ENCODE measurements around the gene PPP1R13L. TPM values are rescaled to one million over a fixed set of nuclear protein-coding genes. Genes with fewer than 3 reads are reported as not detected.
"Not testable (repeated sequence)": the region's sequence is repeated elsewhere in the genome, so short reads cannot be mapped to it uniquely, and the experiment has no call there.

Gene PPP1R13L
- total RNA-seq, 1 donor from 2014 or later = 17.6 TPM

DNA sequence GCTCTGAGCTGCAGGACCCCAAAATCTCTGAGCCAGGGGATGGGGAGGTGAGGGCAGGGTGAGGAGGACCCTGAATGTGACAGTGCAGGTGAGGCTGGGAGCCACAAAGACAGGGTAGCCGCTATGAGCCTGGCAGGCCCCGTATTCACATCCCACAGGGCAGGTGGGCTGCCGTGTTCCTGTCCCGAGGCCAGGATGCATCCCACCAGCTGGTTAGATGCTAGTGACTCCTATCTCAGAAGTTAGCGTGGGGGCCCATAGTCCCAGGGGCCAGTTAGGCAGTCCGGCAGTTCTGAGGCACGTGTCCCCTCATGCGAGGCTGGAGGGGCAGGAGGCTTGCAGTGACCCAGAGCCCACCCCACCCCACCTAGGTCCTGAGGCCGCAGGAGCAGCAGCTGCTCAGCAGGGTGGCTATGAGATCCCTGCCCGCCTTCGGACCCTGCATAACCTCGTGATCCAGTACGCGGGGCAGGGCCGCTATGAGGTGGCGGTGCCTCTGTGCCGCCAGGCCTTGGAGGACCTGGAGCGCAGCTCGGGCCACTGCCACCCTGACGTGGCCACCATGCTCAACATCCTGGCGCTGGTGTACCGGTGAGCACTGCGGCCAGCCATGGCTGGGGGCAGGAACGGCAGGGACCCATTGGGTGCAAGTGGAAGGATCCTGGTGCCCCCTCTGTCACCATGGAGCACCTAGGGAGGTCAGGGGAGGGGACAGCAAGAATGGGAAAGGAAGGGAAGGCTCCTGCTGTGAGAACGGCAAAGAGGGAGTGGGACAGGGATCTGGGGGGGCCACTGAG lies 57.1 kb downstream of the PPP1R13L start:
- no peak for DNase-seq (ENCODE audit: low spot score)

GRCh38 chr19:45346449-45346848 lies 58.4 kb downstream of the PPP1R13L start:
- no peak for DNase-seq (ENCODE audit: low spot score)

- DNase-seq (ENCODE audit: low spot score) = no peak
Measured at GRCh38 chr19:45345506-45345860, 59.4 kb downstream of the PPP1R13L start.

- DNase-seq (ENCODE audit: low spot score) = no peak
Measured at GRCh38 chr19:45344621-45345505, 60.0 kb downstream of the PPP1R13L start.

DNA sequence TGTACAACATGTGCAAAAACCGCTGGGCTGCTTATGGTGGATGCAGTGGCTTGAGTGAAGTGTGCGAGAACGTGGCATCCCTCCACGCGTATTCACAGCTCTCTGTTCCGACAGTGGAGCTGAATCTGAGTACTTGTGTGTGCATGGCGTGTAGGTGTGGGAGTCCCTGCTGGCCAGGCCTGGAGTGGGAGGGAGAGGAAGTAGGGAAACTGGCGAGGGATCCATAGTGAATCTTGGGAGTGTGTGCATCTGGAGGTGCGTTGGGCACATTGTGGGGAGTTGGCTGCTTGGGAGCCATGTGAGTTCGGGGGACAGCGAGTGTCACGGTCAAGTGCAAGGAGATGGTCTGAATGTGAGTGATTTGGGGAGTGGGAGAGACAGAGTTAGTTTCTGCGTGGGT lies 62.0 kb downstream of the PPP1R13L start:
- DNase-seq (ENCODE audit: low spot score) = no peak

DNA sequence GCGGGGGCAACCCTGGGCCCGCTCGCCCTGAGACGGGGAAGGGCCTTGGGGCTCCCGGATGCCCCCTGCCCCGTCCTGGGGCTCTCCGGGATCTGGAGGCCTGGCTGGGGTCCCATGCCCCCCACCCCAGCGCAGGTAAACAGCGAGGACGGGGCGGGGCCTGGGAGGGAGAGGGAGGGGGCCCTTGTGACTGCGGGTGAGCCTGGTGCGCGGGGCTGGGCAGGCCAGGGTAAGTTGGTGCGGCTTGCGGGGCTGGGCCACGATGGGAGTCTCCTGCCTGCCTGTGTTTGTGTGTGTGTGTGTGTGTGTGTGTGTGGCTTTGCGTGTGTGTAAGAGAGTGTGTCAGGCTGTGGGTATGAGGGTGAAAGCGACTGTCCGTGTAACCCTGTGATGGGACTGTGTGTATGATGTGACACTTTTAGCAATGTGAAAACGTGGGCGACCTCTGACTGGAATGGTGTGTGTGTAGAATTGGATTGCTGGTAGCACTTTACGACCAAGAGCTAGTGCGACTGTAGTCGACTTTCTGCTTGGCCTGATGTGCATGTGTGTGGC lies 63.9 kb downstream of the PPP1R13L start:
- DNase-seq (ENCODE audit: low spot score) = no peak

DNA sequence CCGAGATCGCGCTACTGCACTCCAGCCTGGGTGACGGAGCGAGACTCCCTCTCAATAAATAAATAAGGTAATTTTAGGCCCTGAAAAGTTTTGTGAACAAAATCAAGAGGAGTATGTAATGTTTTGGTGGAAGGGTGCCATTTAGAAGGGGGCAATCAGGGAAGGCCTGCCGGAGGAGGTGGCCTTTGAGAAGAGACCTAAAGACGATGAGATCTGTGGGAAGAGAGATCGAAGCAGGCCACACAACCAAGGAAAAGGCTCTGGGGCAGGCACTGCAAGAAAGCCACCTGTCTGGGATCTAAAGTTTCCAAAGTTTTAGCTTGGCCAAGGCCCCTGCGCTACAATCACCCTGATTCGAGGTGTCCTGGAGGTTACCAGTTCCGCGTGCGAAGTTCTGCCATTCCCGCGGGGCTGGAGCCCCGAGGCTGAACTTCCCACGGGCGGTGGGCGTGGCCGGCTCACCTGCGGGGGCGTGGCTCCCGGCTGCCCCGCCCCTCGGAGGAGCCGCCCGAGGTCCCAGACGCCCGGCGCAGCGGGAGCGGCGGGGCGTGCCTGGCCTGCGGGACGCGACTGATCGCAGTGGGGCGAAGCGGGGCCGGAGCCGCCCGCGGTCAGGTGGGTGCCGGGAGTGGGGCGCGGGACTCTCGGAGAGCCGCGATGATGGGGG lies 64.5 kb downstream of the PPP1R13L start, which contains the start of gene KLC3:
TSS of gene KLC3 (plus strand) at position 519 of the 667 bp plus-strand sequence. CDS start 4,792 bp downstream, outside the sequence.
- DNase-seq (ENCODE audit: low spot score) = no peak

- DNase-seq (ENCODE audit: low spot score) = no peak
Measured at GRCh38 chr19:45339629-45340028, 65.2 kb downstream of the PPP1R13L start.

- DNase-seq (ENCODE audit: low spot score) = no peak
Measured at GRCh38 chr19:45336696-45337251, 68.1 kb downstream of the PPP1R13L start.

GRCh38 chr19:45334881-45335280 lies 70.0 kb downstream of the PPP1R13L start:
- not testable (repeated sequence) for DNase-seq (ENCODE audit: low spot score)

DNA sequence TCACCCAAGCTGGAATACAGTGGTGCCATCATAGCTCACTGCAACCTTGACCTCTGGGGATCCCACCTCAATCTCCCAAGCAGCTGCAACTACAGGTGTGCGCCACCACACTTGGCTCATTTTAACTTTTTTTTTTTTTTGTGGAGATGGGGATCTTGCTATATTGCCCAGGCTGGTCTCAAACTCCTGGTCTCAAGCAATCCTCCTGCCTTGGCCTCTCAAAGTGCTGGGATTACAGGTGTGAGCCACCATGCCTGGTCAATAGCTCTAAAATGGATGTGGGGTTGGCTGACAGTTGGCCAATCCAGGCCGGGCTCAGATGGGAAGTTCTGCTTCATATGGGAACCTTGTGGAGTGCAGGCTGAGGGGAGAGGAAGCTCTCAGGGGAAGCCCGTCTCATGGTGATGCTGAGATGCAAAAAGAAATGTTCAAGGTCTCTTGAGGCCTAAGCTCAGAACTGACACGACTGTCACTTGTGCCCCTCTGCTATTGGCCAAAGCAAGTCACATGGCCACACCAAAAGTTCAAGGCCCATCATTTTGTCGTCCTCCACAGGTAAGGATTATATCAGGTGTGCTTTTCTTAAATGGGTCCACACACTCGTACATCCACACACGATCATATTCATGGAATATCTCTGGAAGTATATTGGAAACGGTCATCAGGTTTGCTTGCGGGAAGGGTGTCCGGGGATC lies 71.1 kb downstream of the PPP1R13L start:
- DNase-seq (ENCODE audit: low spot score) = no peak

DNA sequence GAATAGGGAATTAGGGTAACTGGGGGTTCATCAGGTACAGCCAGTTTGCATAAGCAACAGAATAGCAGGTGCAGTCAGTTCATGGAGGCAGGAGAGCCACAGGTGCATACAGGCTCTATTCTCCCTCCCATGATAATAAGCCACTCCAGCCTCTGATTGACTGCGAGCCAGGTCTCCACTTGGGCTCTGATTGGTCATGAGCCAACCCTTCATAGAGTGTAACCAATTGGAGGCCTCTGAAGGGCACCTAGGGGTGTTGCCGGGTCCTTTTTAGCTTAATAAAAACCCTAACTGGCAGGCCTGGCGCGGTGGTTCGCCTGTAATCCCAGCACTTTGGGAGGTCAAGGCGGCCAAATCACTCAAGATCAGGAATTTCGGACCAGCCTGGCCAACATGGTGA lies 73.5 kb downstream of the PPP1R13L start:
- no peak for DNase-seq (ENCODE audit: low spot score)

Small RNA genes within 50 kb of the gene (microRNA-seq; reads per million reads assigned to microRNA genes)
- gene MIR6088 (ENCODE audit: borderline number of aligned reads) = not detected

Other genes with a start within 250 kb of the PPP1R13L start
- gene NKPD1, start 244.1 kb downstream of the PPP1R13L start, total RNA-seq = not detected
- gene TRAPPC6A, start 226.8 kb downstream of the PPP1R13L start, total RNA-seq = 12.3 TPM
- gene BLOC1S3, start 226.3 kb downstream of the PPP1R13L start, total RNA-seq = 8.4 TPM
- 4.8 TPM for gene EXOC3L2, start 159.7 kb downstream of the PPP1R13L start, total RNA-seq
- 25.9 TPM for gene MARK4, start 153.8 kb downstream of the PPP1R13L start, total RNA-seq
- gene CKM, start 82.2 kb downstream of the PPP1R13L start, total RNA-seq = not detected
- not detected for gene KLC3, start 64.3 kb downstream of the PPP1R13L start, total RNA-seq
- gene ERCC2, start 34.5 kb downstream of the PPP1R13L start, total RNA-seq = 12.3 TPM
- gene POLR1G, start 1.6 kb upstream of the PPP1R13L start, total RNA-seq = 6.7 TPM
- 82.3 TPM for gene ERCC1, start 18.8 kb upstream of the PPP1R13L start, total RNA-seq
- gene FOSB, start 62.9 kb upstream of the PPP1R13L start, total RNA-seq = 907 TPM
- 8.3 TPM for gene RTN2, start 92.0 kb upstream of the PPP1R13L start, total RNA-seq
- gene PPM1N, start 93.4 kb upstream of the PPP1R13L start, total RNA-seq = 1.1 TPM
- gene VASP, start 102.4 kb upstream of the PPP1R13L start, total RNA-seq = 104 TPM
- gene OPA3, start 179.7 kb upstream of the PPP1R13L start, total RNA-seq = 12.5 TPM
- gene GPR4, start 197.1 kb upstream of the PPP1R13L start, total RNA-seq = 32.7 TPM
- gene EML2, start 234.3 kb upstream of the PPP1R13L start, total RNA-seq = 33.6 TPM

Data from mesenteric fat pad (tissue), 1 donor.